Liver (tissue), 9 donors: Measurements from ENCODE around the gene ZNF438. TPM values are rescaled to one million over a fixed set of nuclear protein-coding genes. Genes with fewer than 3 reads are reported as not detected.

ENCODE experiments used
- DNase-seq: peaks from one replicate; pipeline ENCODE4 v3.0.0-alpha.2; 2017; ENCODE audit warnings: low spot score
- H3K27ac ChIP-seq, 2 donors: one replicate each; pipeline ENCODE4 v1.7.0; 2013; ENCODE audit warnings: inconsistent platforms in 2 of 2, low read length in 2 of 2, control low read depth in 1 of 2, low read depth in 1 of 2, mild to moderate bottlenecking in 1 of 2
- H3K27me3 ChIP-seq, 4 donors: one replicate each; pipeline versions ENCODE4 v1.6.1 to v1.7.0; 2013; ENCODE audit warnings: low read length in 3 of 4, inconsistent platforms in 1 of 4, mild to moderate bottlenecking in 1 of 4, moderate library complexity in 1 of 4; ENCODE audit not compliant: control insufficient read depth in 4 of 4, insufficient read depth in 4 of 4
- H3K36me3 ChIP-seq, 4 donors: one replicate each; pipeline versions ENCODE4 v1.6.1 to v1.7.0; 2013; ENCODE audit warnings: low read length in 3 of 4, mild to moderate bottlenecking in 3 of 4, low read depth in 1 of 4, moderate library complexity in 1 of 4; ENCODE audit not compliant: control insufficient read depth in 4 of 4, insufficient read depth in 3 of 4
- H3K4me1 ChIP-seq, 4 donors: one replicate each; pipeline versions ENCODE4 v1.6.1 to v1.7.0; 2013; ENCODE audit warnings: low read length in 3 of 4, mild to moderate bottlenecking in 3 of 4, moderate library complexity in 1 of 4; ENCODE audit not compliant: control insufficient read depth in 4 of 4, insufficient read depth in 4 of 4
- H3K4me3 ChIP-seq, 3 donors: one replicate each; pipeline versions ENCODE4 v1.6.1 to v1.7.0; 2013; ENCODE audit warnings: low read length in 3 of 3, control low read depth in 1 of 3, low read depth in 1 of 3, mild to moderate bottlenecking in 1 of 3
- H3K9ac ChIP-seq, 2 donors: one replicate each; pipeline ENCODE4 v1.7.0; 2013; ENCODE audit warnings: low read length in 2 of 2, mild to moderate bottlenecking in 2 of 2, moderate library complexity in 2 of 2, control low read depth in 1 of 2, low read depth in 1 of 2
- H3K9me3 ChIP-seq, 4 donors: one replicate each; pipeline versions ENCODE4 v1.6.1 to v1.7.0; 2013; ENCODE audit warnings: low read length in 3 of 4; ENCODE audit not compliant: control insufficient read depth in 4 of 4
- EGR1 ChIP-seq, 2 donors: IDR thresholded peaks; 2 replicates each; pipeline ENCODE4 v1.6.1; 2016 to 2018; ENCODE audit warnings: antibody characterized with exemption in 2 of 2, low read depth in 2 of 2
- FOXA1 ChIP-seq: IDR thresholded peaks from 2 replicates; pipeline ENCODE4 v1.6.1; 2016; ENCODE audit warnings: antibody characterized with exemption
- FOXA2 ChIP-seq: IDR thresholded peaks from 2 replicates; pipeline ENCODE4 v1.6.1; 2016; ENCODE audit warnings: antibody characterized with exemption
- GABPA ChIP-seq, 2 donors: IDR thresholded peaks in 1 of 2; conservative IDR thresholded peaks in 1 of 2; 2 replicates each; pipeline ENCODE4 v1.6.1; 2016; ENCODE audit warnings: antibody characterized with exemption in 2 of 2, mild to moderate bottlenecking in 1 of 2, moderate library complexity in 1 of 2
- HNF4A ChIP-seq, 2 donors: conservative IDR thresholded peaks; 2 replicates each; pipeline ENCODE4 v1.6.1; 2016; ENCODE audit warnings: antibody characterized with exemption in 2 of 2, mild to moderate bottlenecking in 2 of 2
- HNF4G ChIP-seq: IDR thresholded peaks from 2 replicates; pipeline ENCODE4 v1.6.1; 2016; ENCODE audit warnings: antibody characterized with exemption
- JUND ChIP-seq, 2 donors: IDR thresholded peaks; 2 replicates each; pipeline ENCODE4 v1.6.1; 2016; ENCODE audit warnings: antibody characterized with exemption in 2 of 2
- NR2F2 ChIP-seq: IDR thresholded peaks from 2 replicates; pipeline ENCODE4 v1.6.1; 2016; ENCODE audit warnings: antibody characterized with exemption
- RAD21 ChIP-seq, 2 donors: IDR thresholded peaks; 2 replicates each; pipeline ENCODE4 v1.6.1; 2016; ENCODE audit warnings: antibody characterized with exemption in 2 of 2, mild to moderate bottlenecking in 2 of 2
- RXRA ChIP-seq, 2 donors: IDR thresholded peaks; 2 replicates each; pipeline ENCODE4 v1.6.1; 2017 to 2018; ENCODE audit warnings: antibody characterized with exemption in 2 of 2, mild to moderate bottlenecking in 1 of 2
- TAF1 ChIP-seq: conservative IDR thresholded peaks from 2 replicates; pipeline ENCODE4 v1.6.1; 2016; ENCODE audit warnings: antibody characterized with exemption, mild to moderate bottlenecking
- YY1 ChIP-seq: IDR thresholded peaks from 2 replicates; pipeline ENCODE4 v1.6.1; 2016; ENCODE audit warnings: antibody characterized with exemption, mild to moderate bottlenecking
- WGBS: extraction: QIAGEN DNeasy Blood & Tissue Kit; methylation state at CpG from one replicate; pipeline ENCODE4 v1.1.7; 2013; 5-methylcytosine and 5-hydroxymethylcytosine counted together
- polyA plus RNA-seq, 2 donors: library from polyadenylated mRNA; stranded (reverse) in 1 of 2; unstranded in 1 of 2; fragments of 200-250 nt in 1 of 2; fragments of >200 nt in 1 of 2; fragmentation: Nextera tagmentation in 1 of 2; extraction: Ambion mirVana in 1 of 2; gene quantifications; one replicate each; pipeline versions ENCODE4 v1.2.1 to v1.2.3, GENCODE V29; 2013 to 2015
- total RNA-seq, 2 donors: library from RNA; depleted of rRNA; stranded (reverse); fragments of >200 nt; gene quantifications; one replicate each; pipeline ENCODE4 v1.2.3, GENCODE V29; 2014
- TF ChIP-seq, protein P1 (sequence below): IDR thresholded peaks from 2 replicates; pipeline ENCODE4 v1.6.1; 2016; ENCODE audit warnings: antibody characterized with exemption
- TF ChIP-seq, protein P2 (sequence below): IDR thresholded peaks from 2 replicates; pipeline ENCODE4 v1.6.1; 2016; ENCODE audit warnings: antibody characterized with exemption
- TF ChIP-seq, protein P3 (sequence below): IDR thresholded peaks from 2 replicates; pipeline ENCODE4 v1.6.1; 2016; ENCODE audit warnings: antibody characterized with exemption, mild to moderate bottlenecking
- TF ChIP-seq, protein P4 (sequence below): IDR thresholded peaks from 2 replicates; pipeline ENCODE4 v1.6.1; 2016; ENCODE audit warnings: antibody characterized with exemption
- TF ChIP-seq, protein P5 (sequence below): fragments of 150-350 bp; IDR thresholded peaks from 2 replicates; pipeline ENCODE4 v1.5.1; 2017; ENCODE audit warnings: improper control_type of control experiment, low read depth, low read length; ENCODE audit not compliant: missing input control
- donor health status: healthy.
- donor health status: healthy.
- donor health status: healthy.
- donor health status: healthy.
- donor health status: healthy.

ZNF438 gene
- total and polyA plus RNA-seq, 4 donors, result 1.9 to 2.9 (median 2.2) TPM

DNA sequence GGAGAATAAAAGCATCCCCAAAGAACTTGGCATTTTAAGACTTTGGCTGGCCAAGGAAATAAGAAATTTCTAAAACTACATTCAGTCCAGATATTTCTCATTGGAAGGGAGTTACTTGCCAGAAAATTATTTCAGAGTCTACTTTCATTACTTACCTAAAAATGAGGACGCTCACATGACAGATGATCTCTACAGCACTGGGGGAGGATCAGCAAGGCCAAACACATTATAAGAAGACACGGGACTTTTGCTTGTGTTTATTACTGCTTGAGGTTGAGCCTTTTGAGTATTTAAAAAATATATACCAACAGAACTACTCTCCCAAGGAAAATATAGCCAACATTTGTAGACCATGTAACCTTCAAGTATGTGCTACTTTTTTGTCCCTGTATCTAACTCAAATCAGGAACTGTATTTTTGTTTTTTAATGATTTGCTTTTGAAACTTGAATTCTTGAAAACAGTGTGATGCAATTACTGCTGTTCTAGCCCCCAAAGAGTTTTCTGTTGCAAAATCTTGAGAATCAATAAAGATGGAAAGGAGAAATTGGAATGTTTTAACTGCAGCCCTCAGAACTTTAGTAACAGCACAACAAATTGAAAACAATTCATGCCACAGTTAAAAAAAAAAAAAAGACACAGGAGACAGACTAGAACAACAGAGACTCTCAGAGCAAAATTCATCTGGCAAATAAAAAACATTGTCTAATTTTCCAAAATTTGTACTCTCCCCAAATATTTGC, 128.1 kb downstream of the ZNF438 start:
- Histone ChIP-seq H3K27ac (no peak overlapping the region), H3K9ac (no peak overlapping the region), H3K36me3 (peaks cover 4 to 7% (median 5%) of the 10 kb centered on the region in 4 donors), H3K27me3 (no peaks in the 10 kb centered on the region), H3K4me3 (no peak overlapping the region), H3K4me1 (no peaks in the 10 kb centered on the region), H3K9me3 (no peaks in the 10 kb centered on the region)
- 93% methylated on average over 2 of the region's 2 CpGs for WGBS
- no peak for DNase-seq
- TF ChIP-seq, protein P1, sequence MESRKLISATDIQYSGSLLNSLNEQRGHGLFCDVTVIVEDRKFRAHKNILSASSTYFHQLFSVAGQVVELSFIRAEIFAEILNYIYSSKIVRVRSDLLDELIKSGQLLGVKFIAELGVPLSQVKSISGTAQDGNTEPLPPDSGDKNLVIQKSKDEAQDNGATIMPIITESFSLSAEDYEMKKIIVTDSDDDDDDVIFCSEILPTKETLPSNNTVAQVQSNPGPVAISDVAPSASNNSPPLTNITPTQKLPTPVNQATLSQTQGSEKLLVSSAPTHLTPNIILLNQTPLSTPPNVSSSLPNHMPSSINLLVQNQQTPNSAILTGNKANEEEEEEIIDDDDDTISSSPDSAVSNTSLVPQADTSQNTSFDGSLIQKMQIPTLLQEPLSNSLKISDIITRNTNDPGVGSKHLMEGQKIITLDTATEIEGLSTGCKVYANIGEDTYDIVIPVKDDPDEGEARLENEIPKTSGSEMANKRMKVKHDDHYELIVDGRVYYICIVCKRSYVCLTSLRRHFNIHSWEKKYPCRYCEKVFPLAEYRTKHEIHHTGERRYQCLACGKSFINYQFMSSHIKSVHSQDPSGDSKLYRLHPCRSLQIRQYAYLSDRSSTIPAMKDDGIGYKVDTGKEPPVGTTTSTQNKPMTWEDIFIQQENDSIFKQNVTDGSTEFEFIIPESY, result no peak
- TF ChIP-seq, protein P2, sequence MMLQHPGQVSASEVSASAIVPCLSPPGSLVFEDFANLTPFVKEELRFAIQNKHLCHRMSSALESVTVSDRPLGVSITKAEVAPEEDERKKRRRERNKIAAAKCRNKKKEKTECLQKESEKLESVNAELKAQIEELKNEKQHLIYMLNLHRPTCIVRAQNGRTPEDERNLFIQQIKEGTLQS, result no peak
- TF ChIP-seq YY1 (no peak), NR2F2 (no peak), EGR1 (IDR thresholded peaks at IDR 0.05; ENCODE audit: low read depth in 2 of 2) (no peak), TAF1 (no peak), JUND (IDR thresholded peaks at IDR 0.05) (no peak), RXRA (IDR thresholded peaks at IDR 0.05) (no peak), HNF4G (no peak), GABPA (IDR thresholded peaks at IDR 0.05 in 1 of 2, conservative IDR thresholded peaks at IDR 0.05 in 1 of 2) (no peak), FOXA2 (no peak), RAD21 (IDR thresholded peaks at IDR 0.05) (no peak), HNF4A (conservative IDR thresholded peaks at IDR 0.05) (no peak), FOXA1 (no peak)
- TF ChIP-seq, protein P3, sequence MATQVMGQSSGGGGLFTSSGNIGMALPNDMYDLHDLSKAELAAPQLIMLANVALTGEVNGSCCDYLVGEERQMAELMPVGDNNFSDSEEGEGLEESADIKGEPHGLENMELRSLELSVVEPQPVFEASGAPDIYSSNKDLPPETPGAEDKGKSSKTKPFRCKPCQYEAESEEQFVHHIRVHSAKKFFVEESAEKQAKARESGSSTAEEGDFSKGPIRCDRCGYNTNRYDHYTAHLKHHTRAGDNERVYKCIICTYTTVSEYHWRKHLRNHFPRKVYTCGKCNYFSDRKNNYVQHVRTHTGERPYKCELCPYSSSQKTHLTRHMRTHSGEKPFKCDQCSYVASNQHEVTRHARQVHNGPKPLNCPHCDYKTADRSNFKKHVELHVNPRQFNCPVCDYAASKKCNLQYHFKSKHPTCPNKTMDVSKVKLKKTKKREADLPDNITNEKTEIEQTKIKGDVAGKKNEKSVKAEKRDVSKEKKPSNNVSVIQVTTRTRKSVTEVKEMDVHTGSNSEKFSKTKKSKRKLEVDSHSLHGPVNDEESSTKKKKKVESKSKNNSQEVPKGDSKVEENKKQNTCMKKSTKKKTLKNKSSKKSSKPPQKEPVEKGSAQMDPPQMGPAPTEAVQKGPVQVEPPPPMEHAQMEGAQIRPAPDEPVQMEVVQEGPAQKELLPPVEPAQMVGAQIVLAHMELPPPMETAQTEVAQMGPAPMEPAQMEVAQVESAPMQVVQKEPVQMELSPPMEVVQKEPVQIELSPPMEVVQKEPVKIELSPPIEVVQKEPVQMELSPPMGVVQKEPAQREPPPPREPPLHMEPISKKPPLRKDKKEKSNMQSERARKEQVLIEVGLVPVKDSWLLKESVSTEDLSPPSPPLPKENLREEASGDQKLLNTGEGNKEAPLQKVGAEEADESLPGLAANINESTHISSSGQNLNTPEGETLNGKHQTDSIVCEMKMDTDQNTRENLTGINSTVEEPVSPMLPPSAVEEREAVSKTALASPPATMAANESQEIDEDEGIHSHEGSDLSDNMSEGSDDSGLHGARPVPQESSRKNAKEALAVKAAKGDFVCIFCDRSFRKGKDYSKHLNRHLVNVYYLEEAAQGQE, result no peak
- TF ChIP-seq, protein P4, sequence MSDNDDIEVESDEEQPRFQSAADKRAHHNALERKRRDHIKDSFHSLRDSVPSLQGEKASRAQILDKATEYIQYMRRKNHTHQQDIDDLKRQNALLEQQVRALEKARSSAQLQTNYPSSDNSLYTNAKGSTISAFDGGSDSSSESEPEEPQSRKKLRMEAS, result no peak

DNA sequence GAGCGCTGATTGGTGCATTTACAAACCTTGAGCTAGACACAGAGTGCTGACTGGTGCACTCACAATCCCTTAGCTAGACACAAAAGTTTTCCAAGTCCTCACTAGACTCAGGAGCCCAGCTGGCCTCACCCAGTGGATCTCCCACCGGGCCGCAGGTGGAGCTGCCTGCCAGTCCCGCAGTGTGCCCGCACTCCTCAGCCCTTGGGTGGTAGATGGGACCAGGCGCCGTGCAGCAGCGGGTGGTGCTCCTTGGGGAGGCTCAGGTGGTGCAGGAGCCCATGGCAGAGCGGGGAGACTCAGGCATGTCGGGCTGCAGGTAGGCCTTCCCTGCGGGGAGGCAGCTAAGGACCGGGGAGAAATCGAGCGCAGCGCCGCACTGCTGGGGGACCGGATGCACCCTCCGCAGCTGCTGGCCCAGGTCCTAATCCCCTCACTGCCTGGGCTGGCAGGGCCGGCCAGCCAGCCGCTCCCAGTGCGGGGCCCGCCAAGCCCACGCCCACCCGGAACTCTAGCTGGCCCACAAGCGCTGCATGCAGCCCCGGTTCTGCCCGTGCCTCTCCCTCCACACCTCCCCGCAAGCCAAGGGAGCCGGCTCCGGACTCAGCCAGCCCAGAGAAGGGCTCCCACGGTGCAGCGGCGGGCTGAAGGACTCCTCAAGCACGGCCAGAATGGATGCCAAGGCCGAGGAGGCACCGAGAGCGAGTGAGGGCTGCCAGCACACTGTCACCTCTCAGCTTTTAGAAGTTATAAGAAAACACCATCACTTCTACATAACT, 128.9 kb downstream of the ZNF438 start:
- H3K36me3 ChIP-seq, result peaks cover 3 to 4% (median 4%) of the 10 kb centered on the region in 4 donors
- no peak overlapping the region for H3K4me3 ChIP-seq
- WGBS, result 96% methylated on average over 37 of the region's 37 CpGs
- H3K4me1 ChIP-seq, result no peaks in the 10 kb centered on the region
- no peaks in the 10 kb centered on the region for H3K27me3 ChIP-seq
- no peaks in the 10 kb centered on the region for H3K9me3 ChIP-seq
- H3K27ac ChIP-seq, result no peak overlapping the region
- DNase-seq, result no peak
- H3K9ac ChIP-seq, result no peak overlapping the region
- TF ChIP-seq NR2F2, result no peak
- TF ChIP-seq JUND (IDR thresholded peaks at IDR 0.05), result no peak
- TF ChIP-seq, protein P3, result no peak
- TF ChIP-seq TAF1, result no peak
- no peak for TF ChIP-seq HNF4G
- TF ChIP-seq GABPA (IDR thresholded peaks at IDR 0.05 in 1 of 2, conservative IDR thresholded peaks at IDR 0.05 in 1 of 2), result no peak
- TF ChIP-seq, protein P5, sequence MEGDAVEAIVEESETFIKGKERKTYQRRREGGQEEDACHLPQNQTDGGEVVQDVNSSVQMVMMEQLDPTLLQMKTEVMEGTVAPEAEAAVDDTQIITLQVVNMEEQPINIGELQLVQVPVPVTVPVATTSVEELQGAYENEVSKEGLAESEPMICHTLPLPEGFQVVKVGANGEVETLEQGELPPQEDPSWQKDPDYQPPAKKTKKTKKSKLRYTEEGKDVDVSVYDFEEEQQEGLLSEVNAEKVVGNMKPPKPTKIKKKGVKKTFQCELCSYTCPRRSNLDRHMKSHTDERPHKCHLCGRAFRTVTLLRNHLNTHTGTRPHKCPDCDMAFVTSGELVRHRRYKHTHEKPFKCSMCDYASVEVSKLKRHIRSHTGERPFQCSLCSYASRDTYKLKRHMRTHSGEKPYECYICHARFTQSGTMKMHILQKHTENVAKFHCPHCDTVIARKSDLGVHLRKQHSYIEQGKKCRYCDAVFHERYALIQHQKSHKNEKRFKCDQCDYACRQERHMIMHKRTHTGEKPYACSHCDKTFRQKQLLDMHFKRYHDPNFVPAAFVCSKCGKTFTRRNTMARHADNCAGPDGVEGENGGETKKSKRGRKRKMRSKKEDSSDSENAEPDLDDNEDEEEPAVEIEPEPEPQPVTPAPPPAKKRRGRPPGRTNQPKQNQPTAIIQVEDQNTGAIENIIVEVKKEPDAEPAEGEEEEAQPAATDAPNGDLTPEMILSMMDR, result no peak
- no peak for TF ChIP-seq YY1
- TF ChIP-seq, protein P4, result no peak
- no peak for TF ChIP-seq FOXA1
- no peak for TF ChIP-seq RXRA (IDR thresholded peaks at IDR 0.05)
